ENCODE measurements around the gene RPL5. TPM values are rescaled to one million over a fixed set of nuclear protein-coding genes. Genes with fewer than 3 reads are reported as not detected.

Gene RPL5
- total and polyA plus RNA-seq, 9 of the 15 experiments (the other 6 are each of a cell fraction or from before 2014, with no cell fraction given): 1,467 to 4,252 (median 2,454) TPM

DNA sequence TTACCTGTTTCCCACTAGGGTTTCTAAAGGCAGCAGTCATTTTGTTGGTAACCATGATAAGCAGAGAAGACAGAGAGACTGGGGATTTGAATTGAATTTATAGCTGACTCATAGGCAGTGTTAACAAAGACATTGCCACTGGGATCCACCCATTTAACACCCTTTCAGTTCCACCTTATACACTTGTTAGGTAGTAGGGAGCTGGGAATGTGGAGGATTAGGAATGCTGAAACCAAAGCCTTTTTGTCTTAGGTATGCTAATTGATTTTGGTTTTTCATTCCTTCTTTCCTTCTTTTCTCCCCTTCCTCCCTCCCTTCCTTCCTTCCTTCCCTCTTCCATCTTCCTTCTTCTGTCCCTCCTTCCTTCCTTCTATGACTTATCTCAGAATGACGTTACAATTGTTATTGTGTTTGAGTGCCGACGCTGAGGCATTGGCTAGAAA, 39.5 kb upstream of the RPL5 start (continued):
- no peak for TF ChIP-seq BRCA1 (IDR thresholded peaks at IDR 0.05)
- no peak for TF ChIP-seq BRCA1 (CRISPR knock-in tag; IDR thresholded peaks at IDR 0.05)
- TF ChIP-seq, protein P1, sequence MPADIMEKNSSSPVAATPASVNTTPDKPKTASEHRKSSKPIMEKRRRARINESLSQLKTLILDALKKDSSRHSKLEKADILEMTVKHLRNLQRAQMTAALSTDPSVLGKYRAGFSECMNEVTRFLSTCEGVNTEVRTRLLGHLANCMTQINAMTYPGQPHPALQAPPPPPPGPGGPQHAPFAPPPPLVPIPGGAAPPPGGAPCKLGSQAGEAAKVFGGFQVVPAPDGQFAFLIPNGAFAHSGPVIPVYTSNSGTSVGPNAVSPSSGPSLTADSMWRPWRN (IDR thresholded peaks at IDR 0.05; ENCODE audit: low read depth): no peak
- TF ChIP-seq, protein P2, sequence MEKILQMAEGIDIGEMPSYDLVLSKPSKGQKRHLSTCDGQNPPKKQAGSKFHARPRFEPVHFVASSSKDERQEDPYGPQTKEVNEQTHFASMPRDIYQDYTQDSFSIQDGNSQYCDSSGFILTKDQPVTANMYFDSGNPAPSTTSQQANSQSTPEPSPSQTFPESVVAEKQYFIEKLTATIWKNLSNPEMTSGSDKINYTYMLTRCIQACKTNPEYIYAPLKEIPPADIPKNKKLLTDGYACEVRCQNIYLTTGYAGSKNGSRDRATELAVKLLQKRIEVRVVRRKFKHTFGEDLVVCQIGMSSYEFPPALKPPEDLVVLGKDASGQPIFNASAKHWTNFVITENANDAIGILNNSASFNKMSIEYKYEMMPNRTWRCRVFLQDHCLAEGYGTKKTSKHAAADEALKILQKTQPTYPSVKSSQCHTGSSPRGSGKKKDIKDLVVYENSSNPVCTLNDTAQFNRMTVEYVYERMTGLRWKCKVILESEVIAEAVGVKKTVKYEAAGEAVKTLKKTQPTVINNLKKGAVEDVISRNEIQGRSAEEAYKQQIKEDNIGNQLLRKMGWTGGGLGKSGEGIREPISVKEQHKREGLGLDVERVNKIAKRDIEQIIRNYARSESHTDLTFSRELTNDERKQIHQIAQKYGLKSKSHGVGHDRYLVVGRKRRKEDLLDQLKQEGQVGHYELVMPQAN (IDR thresholded peaks at IDR 0.05; ENCODE audit: borderline replicate concordance): 0 out of 2 replicates have a peak, but pooled peaks have one; percentile 33
- 0 out of 2 replicates have a peak, but pooled peaks have one; percentile 14 for TF ChIP-seq ZEB2 (IDR thresholded peaks at IDR 0.05)
- TF ChIP-seq SRF (CRISPR knock-in tag; IDR thresholded peaks at IDR 0.05): 0 out of 4 replicates have a peak, but pooled peaks of 1 of the 2 experiments have one; percentile 7
- peak; percentile 30 for TF ChIP-seq TBP (optimal IDR thresholded peaks at IDR 0.05; ENCODE audit: low read depth, low read length)
- peak; percentile 71 for TF ChIP-seq ARID1B (IDR thresholded peaks at IDR 0.05)
- TF ChIP-seq FOSL1 (tag; conservative IDR thresholded peaks at IDR 0.05): peak; percentile 80
- TF ChIP-seq TRIM24 (IDR thresholded peaks at IDR 0.05): 0 out of 4 replicates have a peak, but pooled peaks have one; percentile 16 to 34
- TF ChIP-seq ELF4 (CRISPR knock-in tag; IDR thresholded peaks at IDR 0.05): peak; percentile 65; the same call in 1 of the 2 replicates
- TF ChIP-seq, protein P3, sequence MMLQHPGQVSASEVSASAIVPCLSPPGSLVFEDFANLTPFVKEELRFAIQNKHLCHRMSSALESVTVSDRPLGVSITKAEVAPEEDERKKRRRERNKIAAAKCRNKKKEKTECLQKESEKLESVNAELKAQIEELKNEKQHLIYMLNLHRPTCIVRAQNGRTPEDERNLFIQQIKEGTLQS (IDR thresholded peaks at IDR 0.05): peak; percentile 68
- TF ChIP-seq, protein P3 (CRISPR knock-in tag; conservative IDR thresholded peaks at IDR 0.05): no peak
- peak; percentile 87 for TF ChIP-seq DPF2 (IDR thresholded peaks at IDR 0.05)
- TF ChIP-seq ADNP (tag; IDR thresholded peaks at IDR 0.05): 0 out of 2 replicates have a peak, but pooled peaks have one; percentile 44
- peak; percentile 27; the same call in 1 of the 2 replicates for TF ChIP-seq BCOR (IDR thresholded peaks at IDR 0.05)
- TF ChIP-seq, protein P4, sequence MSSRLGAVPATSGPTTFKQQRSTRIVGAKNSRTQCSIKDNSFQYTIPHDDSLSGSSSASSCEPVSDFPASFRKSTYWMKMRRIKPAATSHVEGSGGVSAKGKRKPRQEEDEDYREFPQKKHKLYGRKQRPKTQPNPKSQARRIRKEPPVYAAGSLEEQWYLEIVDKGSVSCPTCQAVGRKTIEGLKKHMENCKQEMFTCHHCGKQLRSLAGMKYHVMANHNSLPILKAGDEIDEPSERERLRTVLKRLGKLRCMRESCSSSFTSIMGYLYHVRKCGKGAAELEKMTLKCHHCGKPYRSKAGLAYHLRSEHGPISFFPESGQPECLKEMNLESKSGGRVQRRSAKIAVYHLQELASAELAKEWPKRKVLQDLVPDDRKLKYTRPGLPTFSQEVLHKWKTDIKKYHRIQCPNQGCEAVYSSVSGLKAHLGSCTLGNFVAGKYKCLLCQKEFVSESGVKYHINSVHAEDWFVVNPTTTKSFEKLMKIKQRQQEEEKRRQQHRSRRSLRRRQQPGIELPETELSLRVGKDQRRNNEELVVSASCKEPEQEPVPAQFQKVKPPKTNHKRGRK (tag; IDR thresholded peaks at IDR 0.05): peak; percentile 79
- TF ChIP-seq GATAD2A (IDR thresholded peaks at IDR 0.05): peak; percentile 89; the same call in 1 of the 2 replicates
- peak; percentile 48 for TF ChIP-seq BRD9 (IDR thresholded peaks at IDR 0.05; ENCODE audit: low read depth, partially characterized antibody)
- TF ChIP-seq MTA3 (IDR thresholded peaks at IDR 0.05; ENCODE audit: borderline replicate concordance): no peak
- peak; percentile 79 for TF ChIP-seq ATF7 (IDR thresholded peaks at IDR 0.05)
- 0 out of 2 replicates have a peak, but pooled peaks have one; percentile 4 for TF ChIP-seq CBFA2T3 (IDR thresholded peaks at IDR 0.05)
- peak in 1 of 2 experiments; percentile 25; a peak in 1 of 4 replicates for TF ChIP-seq RCOR1 (IDR thresholded peaks at IDR 0.05; ENCODE audit: borderline replicate concordance in 1 of 2, low read depth in 2 of 2, low read length in 2 of 2)

All from K562 (cell line).